HG03558 (cell line): ENCODE data around the gene TMEM175.

Experiments
- ATAC-seq: cut with Tn5 transposase; IDR thresholded peaks from one replicate; pipeline ENCODE4 v1.9.1; 2021; ENCODE audit warnings: moderate number of reproducible peaks; ENCODE audit not compliant: unreplicated experiment; ENCODE audit errors: extremely low read depth

TMEM175 gene

GRCh38 chr4:986428-986878 is 54.2 kb downstream of the TMEM175 start:
- no peak for ATAC-seq

GRCh38 chr4:986879-987623 is 54.8 kb downstream of the TMEM175 start, which contains the start of gene IDUA:
Gene IDUA (plus strand): TSS chr4:987044. CDS start chr4:987085, 41 bp downstream.
- no peak for ATAC-seq

- ATAC-seq = no peak
Measured at GRCh38 chr4:987624-988513, 55.6 kb downstream of the TMEM175 start.

GRCh38 chr4:988726-989721 is 56.8 kb downstream of the TMEM175 start:
- ATAC-seq = no peak

- no peak for ATAC-seq
Measured at GRCh38 chr4:989722-990471, 57.6 kb downstream of the TMEM175 start.

- no peak for ATAC-seq
Measured at GRCh38 chr4:990746-991367, 58.6 kb downstream of the TMEM175 start.

- no peak for ATAC-seq
Measured at GRCh38 chr4:991451-992296, 59.4 kb downstream of the TMEM175 start.

- no peak for ATAC-seq
Measured at GRCh38 chr4:992297-993110, 60.2 kb downstream of the TMEM175 start.

GRCh38 chr4:993111-994029 is 61.1 kb downstream of the TMEM175 start, which contains the start of gene SLC26A1:
Gene SLC26A1 (minus strand): TSS chr4:993404. CDS start chr4:991703, 1,701 bp downstream.
- no peak for ATAC-seq

- no peak for ATAC-seq
Measured at GRCh38 chr4:995311-996026, 63.2 kb downstream of the TMEM175 start.

- ATAC-seq = no peak
Measured at GRCh38 chr4:996030-996996, 64.1 kb downstream of the TMEM175 start.

GRCh38 chr4:996997-997374 is 64.7 kb downstream of the TMEM175 start:
- no peak for ATAC-seq

- ATAC-seq = no peak
Measured at GRCh38 chr4:997375-998071, 65.3 kb downstream of the TMEM175 start.
